ENCODE measurements around the gene TCFL5.

The TCFL5 gene

GRCh38 chr20:62809530-62810428 lies 51.8 kb downstream of the TCFL5 start:
- no peak for DNase-seq (ENCODE audit: low spot score)

GRCh38 chr20:62808211-62808865 lies 53.3 kb downstream of the TCFL5 start:
- peak; percentile 97 for DNase-seq (ENCODE audit: low spot score)

- no peak for DNase-seq (ENCODE audit: low spot score)
Observed at GRCh38 chr20:62807444-62808210, 54.0 kb downstream of the TCFL5 start.

- DNase-seq (ENCODE audit: low spot score) = no peak
Observed at GRCh38 chr20:62806383-62807050, 55.1 kb downstream of the TCFL5 start.

- DNase-seq (ENCODE audit: low spot score) = peak; percentile 94
Observed at GRCh38 chr20:62805711-62806382, 55.8 kb downstream of the TCFL5 start.

GRCh38 chr20:62805155-62805710 lies 56.4 kb downstream of the TCFL5 start:
- DNase-seq (ENCODE audit: low spot score) = no peak

- DNase-seq (ENCODE audit: low spot score) = peak; percentile 90
Observed at GRCh38 chr20:62804627-62805154, 56.9 kb downstream of the TCFL5 start, which contains the start of gene OGFR. Gene OGFR, plus strand, starts transcription at chr20:62804835. Its CDS starts 25 bp downstream, at chr20:62804860.

GRCh38 chr20:62804021-62804626 lies 57.5 kb downstream of the TCFL5 start:
- no peak for DNase-seq (ENCODE audit: low spot score)

GRCh38 chr20:62802026-62802712 lies 59.5 kb downstream of the TCFL5 start:
- no peak for DNase-seq (ENCODE audit: low spot score)

GRCh38 chr20:62801284-62802010 lies 60.2 kb downstream of the TCFL5 start:
- no peak for DNase-seq (ENCODE audit: low spot score)

- DNase-seq (ENCODE audit: low spot score) = no peak
Observed at GRCh38 chr20:62800314-62801259, 61.0 kb downstream of the TCFL5 start.

- DNase-seq (ENCODE audit: low spot score) = no peak
Observed at GRCh38 chr20:62799873-62800272, 61.7 kb downstream of the TCFL5 start.

GRCh38 chr20:62799459-62799858 lies 62.2 kb downstream of the TCFL5 start:
- no peak for DNase-seq (ENCODE audit: low spot score)

- no peak for DNase-seq (ENCODE audit: low spot score)
Observed at GRCh38 chr20:62799036-62799435, 62.6 kb downstream of the TCFL5 start.

GRCh38 chr20:62797671-62798532 lies 63.7 kb downstream of the TCFL5 start:
- DNase-seq (ENCODE audit: low spot score) = no peak

- no peak for DNase-seq (ENCODE audit: low spot score)
Observed at GRCh38 chr20:62796699-62797491, 64.7 kb downstream of the TCFL5 start.

Measured in HuH-7.5 (cell line).